GM12878 (cell line): ENCODE data around the gene HNRNPF. TPM values are rescaled to one million over a fixed set of nuclear protein-coding genes. Genes with fewer than 3 reads are reported as not detected.

Experiments used
- FOXM1 ChIP-seq: IDR thresholded peaks from 2 replicates; pipeline ENCODE4 v1.6.1; 2012; ENCODE audit warnings: low read depth, mild to moderate bottlenecking, inconsistent platforms, low read length, moderate library complexity
- JUND ChIP-seq: IDR thresholded peaks from 2 replicates; pipeline ENCODE4 v1.6.1; 2012; ENCODE audit warnings: low read depth, mild to moderate bottlenecking, low read length, improper control_type of control experiment, moderate library complexity
- NFYA ChIP-seq: IDR thresholded peaks from 2 replicates; pipeline ENCODE4 v1.6.1; 2011; ENCODE audit warnings: low read depth, mild to moderate bottlenecking, low read length, improper control_type of control experiment, borderline replicate concordance
- NFYB ChIP-seq: IDR thresholded peaks from 2 replicates; pipeline ENCODE4 v1.6.1; 2011; ENCODE audit warnings: low read depth, mild to moderate bottlenecking, low read length, improper control_type of control experiment, moderate library complexity; ENCODE audit not compliant: insufficient read depth
- NR2F1 ChIP-seq: fragments of 450-650 bp; conservative IDR thresholded peaks from 2 replicates; pipeline ENCODE4 v1.6.1; 2017; ENCODE audit warnings: mild to moderate bottlenecking
- RUNX3 ChIP-seq: IDR thresholded peaks from 2 replicates; pipeline ENCODE4 v1.6.1; 2012; ENCODE audit warnings: low read length, inconsistent platforms
- SIN3A ChIP-seq: IDR thresholded peaks from 2 replicates; pipeline ENCODE4 v1.6.1; 2012; ENCODE audit warnings: low read depth, low read length, improper control_type of control experiment
- SREBF2 ChIP-seq: IDR thresholded peaks from 2 replicates; pipeline ENCODE4 v1.6.1; 2012; ENCODE audit warnings: mild to moderate bottlenecking, low read length
- SUPT20H ChIP-seq: IDR thresholded peaks from 2 replicates; pipeline ENCODE4 v1.6.1; 2011; ENCODE audit warnings: low read depth, mild to moderate bottlenecking, low read length, moderate library complexity, borderline replicate concordance; ENCODE audit not compliant: control insufficient read depth
- TARDBP ChIP-seq: IDR thresholded peaks from 2 replicates; pipeline ENCODE4 v1.6.1; 2016; ENCODE audit warnings: borderline replicate concordance
- USF1 ChIP-seq: IDR thresholded peaks from 2 replicates; pipeline ENCODE4 v1.6.1; 2011; ENCODE audit warnings: borderline replicate concordance, low read depth, mild to moderate bottlenecking, moderate library complexity, mixed read lengths, low read length; ENCODE audit not compliant: insufficient read depth; ENCODE audit errors: extremely low read length
- USF2 ChIP-seq: IDR thresholded peaks from 2 replicates; pipeline ENCODE4 v1.6.1; 2011; ENCODE audit warnings: low read depth, low read length, improper control_type of control experiment, borderline replicate concordance
- ZNF207 ChIP-seq: fragments of 450-650 bp; IDR thresholded peaks from 2 replicates; pipeline ENCODE4 v1.6.1; 2014; ENCODE audit warnings: antibody characterized with exemption, mild to moderate bottlenecking, borderline replicate concordance
- polyA plus RNA-seq, 11 experiments: library from polyadenylated mRNA; depleted of rRNA in 4 of 11; unstranded in 6 of 11; stranded (reverse) in 5 of 11; fragments of >200 nt; fragmentation: Nextera tagmentation in 4 of 11; fragmentation: Illumina TruSeq in 1 of 11; extraction: Ambion mirVana in 4 of 11; extraction: Trizol in 1 of 11; gene quantifications; 1 replicate in 1 of 11; 2 replicates in 10 of 11; pipeline versions ENCODE4 v1.2.1 to v1.2.3, GENCODE V29; 2011 to 2016; ENCODE audit warnings: inconsistent platforms in 2 of 11, missing spikeins in 2 of 11, low read depth in 1 of 11
- total RNA-seq, 4 experiments: library from RNA; depleted of rRNA in 3 of 4; stranded (reverse); fragments of >200 nt in 3 of 4; fragmentation: Illumina TruSeq in 1 of 4; extraction: Trizol in 1 of 4; gene quantifications; 2 replicates each; pipeline versions ENCODE4 v1.2.1 to v1.2.3, GENCODE V29; 2013 to 2021
- TF ChIP-seq, protein P1 (sequence below): fragments of 150-350 bp; IDR thresholded peaks from 2 replicates; pipeline ENCODE4 v1.6.1; 2016; ENCODE audit warnings: low read depth, low read length
- TF ChIP-seq, protein P2 (sequence below): fragments of 450-650 bp; formaldehyde crosslinking; IDR thresholded peaks from 2 replicates; pipeline ENCODE4 v1.4.0; 2020; ENCODE audit warnings: mild to moderate bottlenecking, moderate library complexity
- TF ChIP-seq, protein P3 (sequence below): fragments of 450-650 bp; formaldehyde crosslinking; IDR thresholded peaks from 2 replicates; pipeline ENCODE4 v1.5.0; 2022; ENCODE audit warnings: mild to moderate bottlenecking, missing genetic modification characterization

HNRNPF gene
- total and polyA plus RNA-seq, 10 of the 15 experiments (the other 5 are each of a cell fraction or from before 2014, with no cell fraction given), result 156 to 373 (median 293) TPM

GRCh38 chr10:43409385-43410109 lies 561 bp upstream of the HNRNPF start (continued):
- no peak for TF ChIP-seq SIN3A
- peak; percentile 38; the same call in 1 of the 2 replicates for TF ChIP-seq RUNX3
- TF ChIP-seq, protein P1, sequence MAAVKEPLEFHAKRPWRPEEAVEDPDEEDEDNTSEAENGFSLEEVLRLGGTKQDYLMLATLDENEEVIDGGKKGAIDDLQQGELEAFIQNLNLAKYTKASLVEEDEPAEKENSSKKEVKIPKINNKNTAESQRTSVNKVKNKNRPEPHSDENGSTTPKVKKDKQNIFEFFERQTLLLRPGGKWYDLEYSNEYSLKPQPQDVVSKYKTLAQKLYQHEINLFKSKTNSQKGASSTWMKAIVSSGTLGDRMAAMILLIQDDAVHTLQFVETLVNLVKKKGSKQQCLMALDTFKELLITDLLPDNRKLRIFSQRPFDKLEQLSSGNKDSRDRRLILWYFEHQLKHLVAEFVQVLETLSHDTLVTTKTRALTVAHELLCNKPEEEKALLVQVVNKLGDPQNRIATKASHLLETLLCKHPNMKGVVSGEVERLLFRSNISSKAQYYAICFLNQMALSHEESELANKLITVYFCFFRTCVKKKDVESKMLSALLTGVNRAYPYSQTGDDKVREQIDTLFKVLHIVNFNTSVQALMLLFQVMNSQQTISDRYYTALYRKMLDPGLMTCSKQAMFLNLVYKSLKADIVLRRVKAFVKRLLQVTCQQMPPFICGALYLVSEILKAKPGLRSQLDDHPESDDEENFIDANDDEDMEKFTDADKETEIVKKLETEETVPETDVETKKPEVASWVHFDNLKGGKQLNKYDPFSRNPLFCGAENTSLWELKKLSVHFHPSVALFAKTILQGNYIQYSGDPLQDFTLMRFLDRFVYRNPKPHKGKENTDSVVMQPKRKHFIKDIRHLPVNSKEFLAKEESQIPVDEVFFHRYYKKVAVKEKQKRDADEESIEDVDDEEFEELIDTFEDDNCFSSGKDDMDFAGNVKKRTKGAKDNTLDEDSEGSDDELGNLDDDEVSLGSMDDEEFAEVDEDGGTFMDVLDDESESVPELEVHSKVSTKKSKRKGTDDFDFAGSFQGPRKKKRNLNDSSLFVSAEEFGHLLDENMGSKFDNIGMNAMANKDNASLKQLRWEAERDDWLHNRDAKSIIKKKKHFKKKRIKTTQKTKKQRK, result no peak
- TF ChIP-seq USF1, result no peak
- TF ChIP-seq SREBF2, result no peak
- TF ChIP-seq NFYA, result no peak
- TF ChIP-seq, protein P2, sequence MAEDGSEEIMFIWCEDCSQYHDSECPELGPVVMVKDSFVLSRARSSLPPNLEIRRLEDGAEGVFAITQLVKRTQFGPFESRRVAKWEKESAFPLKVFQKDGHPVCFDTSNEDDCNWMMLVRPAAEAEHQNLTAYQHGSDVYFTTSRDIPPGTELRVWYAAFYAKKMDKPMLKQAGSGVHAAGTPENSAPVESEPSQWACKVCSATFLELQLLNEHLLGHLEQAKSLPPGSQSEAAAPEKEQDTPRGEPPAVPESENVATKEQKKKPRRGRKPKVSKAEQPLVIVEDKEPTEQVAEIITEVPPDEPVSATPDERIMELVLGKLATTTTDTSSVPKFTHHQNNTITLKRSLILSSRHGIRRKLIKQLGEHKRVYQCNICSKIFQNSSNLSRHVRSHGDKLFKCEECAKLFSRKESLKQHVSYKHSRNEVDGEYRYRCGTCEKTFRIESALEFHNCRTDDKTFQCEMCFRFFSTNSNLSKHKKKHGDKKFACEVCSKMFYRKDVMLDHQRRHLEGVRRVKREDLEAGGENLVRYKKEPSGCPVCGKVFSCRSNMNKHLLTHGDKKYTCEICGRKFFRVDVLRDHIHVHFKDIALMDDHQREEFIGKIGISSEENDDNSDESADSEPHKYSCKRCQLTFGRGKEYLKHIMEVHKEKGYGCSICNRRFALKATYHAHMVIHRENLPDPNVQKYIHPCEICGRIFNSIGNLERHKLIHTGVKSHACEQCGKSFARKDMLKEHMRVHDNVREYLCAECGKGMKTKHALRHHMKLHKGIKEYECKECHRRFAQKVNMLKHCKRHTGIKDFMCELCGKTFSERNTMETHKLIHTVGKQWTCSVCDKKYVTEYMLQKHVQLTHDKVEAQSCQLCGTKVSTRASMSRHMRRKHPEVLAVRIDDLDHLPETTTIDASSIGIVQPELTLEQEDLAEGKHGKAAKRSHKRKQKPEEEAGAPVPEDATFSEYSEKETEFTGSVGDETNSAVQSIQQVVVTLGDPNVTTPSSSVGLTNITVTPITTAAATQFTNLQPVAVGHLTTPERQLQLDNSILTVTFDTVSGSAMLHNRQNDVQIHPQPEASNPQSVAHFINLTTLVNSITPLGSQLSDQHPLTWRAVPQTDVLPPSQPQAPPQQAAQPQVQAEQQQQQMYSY (CRISPR knock-in tag), result 0 out of 2 replicates have a peak, but pooled peaks have one; percentile 58
- no peak for TF ChIP-seq SUPT20H
- TF ChIP-seq ZNF207, result peak; percentile 72; the same call in 1 of the 2 replicates
- TF ChIP-seq NR2F1, result peak; percentile 58
- TF ChIP-seq FOXM1, result no peak
- no peak for TF ChIP-seq TARDBP
- TF ChIP-seq JUND, result no peak
- TF ChIP-seq NFYB, result no peak
- TF ChIP-seq USF2, result no peak
- TF ChIP-seq, protein P3, sequence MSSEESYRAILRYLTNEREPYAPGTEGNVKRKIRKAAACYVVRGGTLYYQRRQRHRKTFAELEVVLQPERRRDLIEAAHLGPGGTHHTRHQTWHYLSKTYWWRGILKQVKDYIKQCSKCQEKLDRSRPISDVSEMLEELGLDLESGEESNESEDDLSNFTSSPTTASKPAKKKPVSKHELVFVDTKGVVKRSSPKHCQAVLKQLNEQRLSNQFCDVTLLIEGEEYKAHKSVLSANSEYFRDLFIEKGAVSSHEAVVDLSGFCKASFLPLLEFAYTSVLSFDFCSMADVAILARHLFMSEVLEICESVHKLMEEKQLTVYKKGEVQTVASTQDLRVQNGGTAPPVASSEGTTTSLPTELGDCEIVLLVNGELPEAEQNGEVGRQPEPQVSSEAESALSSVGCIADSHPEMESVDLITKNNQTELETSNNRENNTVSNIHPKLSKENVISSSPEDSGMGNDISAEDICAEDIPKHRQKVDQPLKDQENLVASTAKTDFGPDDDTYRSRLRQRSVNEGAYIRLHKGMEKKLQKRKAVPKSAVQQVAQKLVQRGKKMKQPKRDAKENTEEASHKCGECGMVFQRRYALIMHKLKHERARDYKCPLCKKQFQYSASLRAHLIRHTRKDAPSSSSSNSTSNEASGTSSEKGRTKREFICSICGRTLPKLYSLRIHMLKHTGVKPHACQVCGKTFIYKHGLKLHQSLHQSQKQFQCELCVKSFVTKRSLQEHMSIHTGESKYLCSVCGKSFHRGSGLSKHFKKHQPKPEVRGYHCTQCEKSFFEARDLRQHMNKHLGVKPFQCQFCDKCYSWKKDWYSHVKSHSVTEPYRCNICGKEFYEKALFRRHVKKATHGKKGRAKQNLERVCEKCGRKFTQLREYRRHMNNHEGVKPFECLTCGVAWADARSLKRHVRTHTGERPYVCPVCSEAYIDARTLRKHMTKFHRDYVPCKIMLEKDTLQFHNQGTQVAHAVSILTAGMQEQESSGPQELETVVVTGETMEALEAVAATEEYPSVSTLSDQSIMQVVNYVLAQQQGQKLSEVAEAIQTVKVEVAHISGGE (CRISPR knock-in tag), result no peak
